H9 (cell line): ENCODE data around the gene CXCL5. TPM values are rescaled to one million over a fixed set of nuclear protein-coding genes. Genes with fewer than 3 reads are reported as not detected.
A peak's percentile ranks its signal among the peaks of the same experiment; 100 is the strongest.

Source experiments
- DNase-seq: peaks from one replicate; pipeline ENCODE4 v3.0.0-alpha.2; 2017
- H2AFZ ChIP-seq: one replicate; pipeline ENCODE4 v1.6.1; 2013; ENCODE audit warnings: mild to moderate bottlenecking, low read length, control low read depth, moderate library complexity
- H2AK5ac ChIP-seq: 2 replicates; pipeline ENCODE4 v1.6.1; 2013; ENCODE audit warnings: low read length, control low read depth, mixed read lengths; ENCODE audit not compliant: insufficient read length
- H2BK120ac ChIP-seq: one replicate; pipeline ENCODE4 v1.6.1; 2013; ENCODE audit warnings: low read depth, mild to moderate bottlenecking, low read length, control low read depth, inconsistent platforms; ENCODE audit not compliant: poor library complexity, severe bottlenecking
- H2BK12ac ChIP-seq: 2 replicates; pipeline ENCODE4 v1.6.1; 2013; ENCODE audit warnings: low read length, control low read depth, mixed read lengths, low read depth; ENCODE audit not compliant: insufficient read length
- H2BK15ac ChIP-seq: 2 replicates; pipeline ENCODE4 v1.6.1; 2013; ENCODE audit warnings: low read depth, low read length, control low read depth
- H2BK20ac ChIP-seq: one replicate; pipeline ENCODE4 v1.6.1; 2013; ENCODE audit warnings: low read depth, mild to moderate bottlenecking, low read length, control low read depth, inconsistent platforms; ENCODE audit not compliant: poor library complexity, severe bottlenecking
- H2BK5ac ChIP-seq: 2 replicates; pipeline ENCODE4 v1.6.1; 2013; ENCODE audit warnings: low read length, control low read depth, mixed read lengths; ENCODE audit not compliant: insufficient read length
- H3K14ac ChIP-seq: 2 replicates; pipeline ENCODE4 v1.6.1; 2013; ENCODE audit warnings: low read length, control low read depth; ENCODE audit not compliant: insufficient read depth
- H3K18ac ChIP-seq: 2 replicates; pipeline ENCODE4 v1.6.1; 2013; ENCODE audit warnings: low read depth, mild to moderate bottlenecking, mixed read lengths, low read length, control low read depth; ENCODE audit not compliant: insufficient read length
- H3K23ac ChIP-seq: 2 replicates; pipeline ENCODE4 v1.6.1; 2013; ENCODE audit warnings: low read length, control low read depth, mixed read lengths, low read depth; ENCODE audit not compliant: insufficient read length
- H3K23me2 ChIP-seq: 2 replicates; pipeline ENCODE4 v1.6.1; 2013; ENCODE audit warnings: low read depth, mild to moderate bottlenecking, mixed read lengths, low read length, control low read depth; ENCODE audit not compliant: insufficient read length, poor library complexity, severe bottlenecking
- H3K27ac ChIP-seq: 2 replicates; pipeline ENCODE4 v1.5.1; 2013; ENCODE audit warnings: low read length, control low read depth, mixed read lengths, low read depth; ENCODE audit not compliant: insufficient read length
- H3K27me3 ChIP-seq: 2 replicates; pipeline ENCODE4 v1.6.1; 2013; ENCODE audit warnings: low read length, control low read depth, inconsistent platforms; ENCODE audit not compliant: insufficient read depth
- H3K4ac ChIP-seq: 2 replicates; pipeline ENCODE4 v1.6.1; 2013; ENCODE audit warnings: low read depth, mild to moderate bottlenecking, control low read depth, inconsistent platforms, low read length, moderate library complexity
- H3K4me1 ChIP-seq: 2 replicates; pipeline ENCODE4 v1.6.1; 2013; ENCODE audit warnings: low read length, control low read depth, inconsistent platforms; ENCODE audit not compliant: insufficient read depth
- H3K4me2 ChIP-seq: 2 replicates; pipeline ENCODE4 v1.6.1; 2013; ENCODE audit warnings: low read length, control low read depth, mixed read lengths; ENCODE audit not compliant: insufficient read length, insufficient read depth
- H3K56ac ChIP-seq: 2 replicates; pipeline ENCODE4 v1.6.1; 2013; ENCODE audit warnings: low read depth, mild to moderate bottlenecking, mixed read lengths, low read length, control low read depth; ENCODE audit not compliant: insufficient read length
- H3K79me1 ChIP-seq: 2 replicates; pipeline ENCODE4 v1.6.1; 2013; ENCODE audit warnings: low read depth, mild to moderate bottlenecking, moderate library complexity, low read length, control low read depth, inconsistent platforms; ENCODE audit not compliant: insufficient read depth, poor library complexity, severe bottlenecking
- H3K79me2 ChIP-seq: 2 replicates; pipeline ENCODE4 v1.6.1; 2013; ENCODE audit warnings: low read length, control low read depth, inconsistent platforms; ENCODE audit not compliant: insufficient read depth
- H3K9ac ChIP-seq: 2 replicates; pipeline ENCODE4 v1.6.1; 2013; ENCODE audit warnings: low read length, control low read depth, mixed read lengths; ENCODE audit not compliant: insufficient read length; ENCODE audit errors: extremely low read depth
- H3K9me3 ChIP-seq: one replicate; pipeline ENCODE4 v1.6.1; 2013; ENCODE audit warnings: low read depth, low read length, inconsistent platforms; ENCODE audit not compliant: control insufficient read depth
- H3T11ph ChIP-seq: one replicate; pipeline ENCODE4 v1.6.1; 2013; ENCODE audit warnings: mild to moderate bottlenecking, low read length, control low read depth, inconsistent platforms
- H4K20me1 ChIP-seq: one replicate; pipeline ENCODE4 v1.6.1; 2013; ENCODE audit not compliant: control insufficient read depth, insufficient read length, insufficient read depth
- H4K5ac ChIP-seq: 2 replicates; pipeline ENCODE4 v1.6.1; 2013; ENCODE audit warnings: low read depth, mild to moderate bottlenecking, mixed read lengths, low read length, control low read depth; ENCODE audit not compliant: insufficient read length
- H4K8ac ChIP-seq: replicated peaks from 2 replicates; pipeline ENCODE4 v1.6.1; 2013; ENCODE audit warnings: low read length, control low read depth, mixed read lengths, low read depth; ENCODE audit not compliant: insufficient read length
- H4K91ac ChIP-seq: 2 replicates; pipeline ENCODE4 v1.6.1; 2013; ENCODE audit warnings: low read depth, mild to moderate bottlenecking, moderate library complexity, mixed read lengths, low read length, control low read depth; ENCODE audit not compliant: insufficient read length
- H3K27ac Mint-ChIP-seq, 3 experiments: 2 replicates in 2 of 3; 3 replicates in 1 of 3; pipeline ENCODE4 v1.8.0; 2020 to 2021; ENCODE audit warnings: mixed read lengths in 3 of 3, mild to moderate bottlenecking in 1 of 3, moderate library complexity in 1 of 3
- H3K27me3 Mint-ChIP-seq: 2 replicates; pipeline ENCODE4 v1.8.0; 2021; ENCODE audit warnings: low read depth, mild to moderate bottlenecking, moderate library complexity, mixed read lengths
- H3K36me3 Mint-ChIP-seq, 3 experiments: 2 replicates in 2 of 3; 3 replicates in 1 of 3; pipeline ENCODE4 v1.8.0; 2020 to 2021; ENCODE audit warnings: low read depth in 3 of 3, mixed read lengths in 3 of 3; ENCODE audit not compliant: insufficient read depth in 1 of 3
- H3K4me1 Mint-ChIP-seq, 2 experiments: 2 replicates each; pipeline ENCODE4 v1.8.0; 2020; ENCODE audit warnings: mixed read lengths in 2 of 2
- H3K4me3 Mint-ChIP-seq, 2 experiments: 2 replicates in 1 of 2; 3 replicates in 1 of 2; pipeline ENCODE4 v1.8.0; 2020 to 2021; ENCODE audit warnings: mild to moderate bottlenecking in 2 of 2, mixed read lengths in 2 of 2, moderate library complexity in 1 of 2
- H3K9me3 Mint-ChIP-seq, 2 experiments: 2 replicates in 1 of 2; 3 replicates in 1 of 2; pipeline ENCODE4 v1.8.0; 2020; ENCODE audit warnings: mild to moderate bottlenecking in 2 of 2, mixed read lengths in 2 of 2, moderate library complexity in 1 of 2
- CTCF ChIP-seq: fragments of 200-600 bp; sonication (generic); conservative IDR thresholded peaks from 3 replicates; pipeline ENCODE4 v1.8.0; 2021; ENCODE audit warnings: antibody characterized with exemption, mild to moderate bottlenecking
- WGBS: extraction: QIAGEN DNeasy Blood & Tissue Kit; methylation state at CpG from one replicate; pipeline ENCODE4 v1.1.7; 2013; ENCODE audit warnings: missing lambda C conversion rate, low lambda C conversion rate, mixed read lengths; ENCODE audit not compliant: insufficient read length; ENCODE audit errors: extremely low coverage; 5-methylcytosine and 5-hydroxymethylcytosine counted together
- total RNA-seq: library from RNA; stranded (reverse); gene quantifications from 2 replicates; pipeline ENCODE4 v1.2.1, GENCODE V29; 2021

Gene CXCL5
- total RNA-seq, 1 experiment from 2014 or later, result 9.2 TPM

DNA sequence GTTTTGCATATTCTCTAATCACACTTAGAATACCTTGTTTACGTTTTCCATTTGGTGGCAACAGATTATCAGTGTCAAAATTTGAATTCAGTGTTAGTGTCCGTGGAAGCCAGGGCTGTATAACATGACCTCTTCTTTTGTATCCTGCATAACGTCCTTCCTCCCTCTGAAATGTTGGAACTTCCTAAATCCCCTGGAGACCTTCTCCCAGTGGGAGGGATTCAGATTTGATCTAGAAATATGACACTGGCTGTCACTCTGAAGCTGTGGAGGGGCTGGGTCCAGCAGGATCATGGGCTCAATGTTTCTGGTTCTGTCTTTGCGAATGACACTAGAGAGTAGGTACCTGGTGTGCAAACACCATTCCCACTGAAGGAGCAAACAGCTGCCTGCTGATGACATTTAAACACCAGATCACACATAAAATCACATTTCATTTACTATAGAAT lies 40.9 kb upstream of the CXCL5 start:
- no peak overlapping the region for H3K14ac ChIP-seq
- peak overlapping the region; percentile 79 for H3K4me2 ChIP-seq
- WGBS, result no CpG with 5 or more reads among the region's 4 CpGs
- no peak overlapping the region for H2AFZ ChIP-seq
- H3T11ph ChIP-seq, result no peak overlapping the region
- H3K9ac ChIP-seq, result peak overlapping the region; percentile 15
- H4K91ac ChIP-seq, result no peak overlapping the region
- Mint-ChIP-seq H3K4me1 (peaks cover 24 to 32% of the 10 kb centered on the region in 2 experiments), H3K4me3 (peak overlapping the region; percentile 78 to 84), H3K27me3 (peaks cover 12% of the 10 kb centered on the region), H3K9me3 (no peaks in the 10 kb centered on the region), H3K36me3 (peaks cover 0 to 2% (median 0%) of the 10 kb centered on the region in 3 experiments; a peak in 1 of 7 replicates), H3K27ac (peak overlapping the region in 1 of 3 experiments; percentile 79; a peak in 2 of 7 replicates)
- peaks cover 7% of the 10 kb centered on the region; the same call in 1 of the 2 replicates for H3K4me1 ChIP-seq
- H4K5ac ChIP-seq, result no peak overlapping the region
- H3K79me1 ChIP-seq, result no peaks in the 10 kb centered on the region
- H3K27me3 ChIP-seq, result no peaks in the 10 kb centered on the region
- H2BK12ac ChIP-seq, result no peak overlapping the region
- no peak overlapping the region for H2BK5ac ChIP-seq
- H2BK15ac ChIP-seq, result no peak overlapping the region
- H2BK20ac ChIP-seq, result no peak overlapping the region
- no peak for TF ChIP-seq CTCF
- H3K23me2 ChIP-seq, result peaks cover 5% of the 10 kb centered on the region
- no peaks in the 10 kb centered on the region for H4K20me1 ChIP-seq
- no peak overlapping the region for H3K23ac ChIP-seq
- no peak overlapping the region for H2BK120ac ChIP-seq
- H3K56ac ChIP-seq, result no peak overlapping the region
- H3K18ac ChIP-seq, result no peak overlapping the region
- H2AK5ac ChIP-seq, result no peak overlapping the region
- H3K27ac ChIP-seq, result no peak overlapping the region
- H3K79me2 ChIP-seq, result no peaks in the 10 kb centered on the region
- H3K4ac ChIP-seq, result no peak overlapping the region
- DNase-seq, result no peak
- H3K9me3 ChIP-seq, result no peaks in the 10 kb centered on the region
- no peak overlapping the region for H4K8ac ChIP-seq
